Urothelium cell line (cell line): ENCODE results near the gene NME8.

Experiments used
- DNase-seq: peaks from one replicate; pipeline ENCODE4 v3.0.0; 2011; ENCODE audit warnings: low spot score, mixed read lengths
- FAIRE-seq: peaks from 2 replicates; lab custom pipeline; 2011; peaks lifted over from hg19 to GRCh38; lab: Jason Lieb, UNC

Gene NME8

DNA sequence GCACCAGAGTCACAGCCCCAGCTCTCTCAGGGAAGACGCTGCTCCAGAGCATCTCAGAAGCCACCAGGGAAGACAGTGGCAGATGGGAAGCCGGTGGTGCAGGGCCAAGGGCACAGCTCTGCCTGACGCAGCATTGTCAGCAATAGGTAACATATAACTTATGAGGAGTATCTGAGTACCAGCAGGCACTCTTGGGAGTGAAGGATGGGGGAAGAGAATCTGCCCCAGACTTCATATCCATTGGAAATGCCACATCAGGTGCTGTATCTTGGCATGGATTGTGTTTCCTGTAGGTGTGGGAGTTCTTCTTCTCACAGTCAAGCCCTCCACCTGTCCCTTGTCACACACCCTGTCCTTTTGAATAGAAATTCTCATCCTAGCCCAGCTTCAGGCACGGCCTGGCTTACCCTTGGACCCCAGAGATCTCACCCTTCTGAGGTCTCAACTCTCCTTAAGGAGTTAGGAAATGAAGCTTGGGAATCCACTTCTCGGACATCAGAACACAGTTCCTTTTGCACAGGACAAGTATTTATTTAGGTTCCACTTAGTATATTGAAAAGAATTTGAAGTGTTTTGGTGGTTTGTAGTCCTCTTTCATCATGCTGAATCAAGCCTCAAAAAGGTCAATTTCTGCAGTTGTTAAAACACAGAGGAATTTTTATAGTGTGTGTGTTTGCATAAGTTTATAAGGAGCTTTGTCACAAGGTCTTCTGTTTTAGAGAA, 82.0 kb downstream of the NME8 start:
- FAIRE-seq: no peak
- no peak for DNase-seq

DNA sequence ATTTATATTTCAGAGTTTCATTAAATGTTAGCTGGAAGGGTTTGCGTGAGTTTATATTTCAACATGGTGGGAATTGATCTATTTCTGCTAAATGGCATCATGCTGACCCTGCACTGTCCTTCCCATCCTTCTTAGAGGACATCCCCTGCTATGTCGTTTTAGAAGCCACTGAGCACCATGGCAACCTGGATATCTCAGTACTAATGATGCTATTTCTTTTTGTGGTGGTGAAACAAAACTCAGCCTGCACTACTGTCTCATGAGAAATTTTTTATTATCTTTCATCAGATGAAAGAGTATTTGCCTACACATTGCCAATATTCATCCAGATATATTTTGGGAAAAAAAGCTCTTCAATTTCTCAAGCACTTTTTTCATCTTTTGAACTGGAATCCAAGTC, 84.1 kb downstream of the NME8 start:
- no peak for FAIRE-seq
- DNase-seq: no peak

DNA sequence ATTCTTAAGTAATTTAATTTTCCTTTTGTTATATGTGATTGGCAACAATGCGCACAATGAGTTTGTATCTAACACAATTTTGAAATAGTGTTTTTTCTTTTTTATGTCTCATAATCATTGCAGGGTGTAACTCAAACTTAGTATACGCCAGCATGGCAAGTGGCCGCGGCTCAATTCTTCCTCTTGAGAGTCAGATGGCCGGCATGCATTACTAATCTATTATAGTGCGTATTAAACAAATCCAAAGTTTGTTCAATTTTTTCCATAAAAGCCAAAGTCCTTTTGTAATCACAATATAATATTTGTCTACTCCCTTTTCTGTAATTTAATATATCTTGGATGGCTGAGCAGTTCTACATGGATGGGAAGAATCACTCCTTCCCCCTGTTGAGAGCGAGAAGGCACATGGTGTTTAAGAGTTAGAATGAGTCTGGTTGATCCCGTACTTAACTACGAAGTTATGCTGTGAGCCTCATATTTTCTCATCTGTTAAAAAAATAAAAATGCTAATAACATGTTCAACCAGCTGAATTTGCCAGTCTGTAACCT, 84.7 kb downstream of the NME8 start:
- DNase-seq (no peak), FAIRE-seq (no peak)

DNA sequence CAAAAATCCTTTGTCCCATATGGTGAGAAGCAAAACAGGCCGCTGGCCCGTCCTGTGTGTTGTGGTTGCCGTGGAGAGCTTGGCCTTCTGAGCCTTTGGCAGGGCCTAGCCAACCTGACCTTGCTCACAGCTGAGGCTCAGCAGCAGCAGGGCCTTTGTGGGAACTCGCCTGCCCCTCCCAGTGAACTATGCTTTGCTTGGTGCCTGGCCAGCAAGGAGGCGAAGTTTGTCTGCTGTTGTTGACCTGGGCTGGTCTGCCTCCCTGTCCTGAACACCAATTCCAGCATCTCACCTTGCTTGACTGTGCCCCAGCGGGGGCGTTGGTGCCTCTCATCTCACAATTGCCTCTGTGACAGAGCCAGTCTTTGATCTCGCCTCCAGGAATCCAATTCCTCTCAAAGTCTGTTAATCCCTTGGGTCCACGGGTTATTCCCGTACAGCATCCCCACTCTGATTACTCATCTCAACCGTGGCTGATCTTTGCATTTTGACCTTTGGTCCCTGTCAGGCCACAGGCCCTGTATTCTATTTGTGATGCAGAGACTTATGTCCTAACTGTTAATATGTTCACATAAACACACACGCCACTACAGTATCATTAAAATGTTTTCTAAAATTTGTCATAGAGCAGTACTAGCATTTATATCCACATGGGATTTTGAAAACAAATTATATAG, 94.7 kb downstream of the NME8 start:
- peak; percentile 32 for FAIRE-seq
- peak; percentile 29 for DNase-seq

DNA sequence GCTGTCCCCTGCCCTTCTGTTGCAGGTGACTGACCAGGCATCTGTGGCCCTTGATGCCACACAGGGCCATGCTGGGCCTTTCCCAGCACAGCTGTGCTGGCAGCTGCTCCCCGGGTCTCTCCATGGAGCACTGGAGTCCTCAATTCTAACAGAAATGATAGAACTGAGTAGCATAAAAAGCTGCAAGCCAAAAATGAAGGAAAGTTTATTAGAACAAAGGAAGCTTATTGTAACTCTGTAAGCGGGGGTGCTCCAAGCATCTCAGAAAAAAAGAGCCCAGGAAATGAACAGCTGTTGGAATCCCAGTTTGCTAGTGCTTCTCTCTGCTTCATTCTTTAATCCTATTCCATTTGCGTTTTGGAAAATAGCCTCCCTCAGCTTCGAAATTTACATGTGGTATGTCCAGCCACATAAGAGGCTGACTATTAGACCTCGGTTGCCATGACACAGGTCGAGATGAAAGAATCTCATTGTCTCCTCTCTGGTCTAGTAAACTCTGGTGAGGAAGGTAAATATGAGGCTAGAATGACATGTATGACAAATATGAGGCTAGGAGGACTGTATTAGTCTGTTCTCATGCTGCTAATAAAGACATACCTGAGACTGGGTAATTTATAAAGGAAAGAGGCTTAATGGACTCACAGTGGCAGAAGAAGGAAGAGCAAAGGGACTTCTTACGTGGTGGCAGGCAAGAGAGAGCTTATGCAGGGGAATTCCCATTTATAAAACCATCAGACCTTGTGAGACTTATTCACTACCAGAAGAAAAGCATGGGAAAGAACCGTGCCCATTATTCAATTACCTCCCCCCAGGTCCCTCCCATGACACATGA, 95.7 kb downstream of the NME8 start:
- no peak for FAIRE-seq
- DNase-seq: no peak

DNA sequence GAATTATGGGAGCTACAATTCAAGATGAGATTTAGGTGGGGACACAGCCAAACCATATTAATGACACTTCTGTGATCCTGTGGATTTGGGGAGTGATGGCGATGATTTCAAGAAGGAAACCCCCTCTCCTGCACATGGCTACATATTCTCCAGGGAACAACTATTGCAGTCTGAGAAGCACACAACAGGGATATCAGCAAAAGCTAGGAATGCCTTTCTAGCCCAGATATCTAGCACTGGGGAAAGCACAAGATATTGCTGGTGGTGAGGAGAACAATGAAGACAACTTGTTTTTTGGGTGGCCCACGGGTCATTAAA, 96.3 kb downstream of the NME8 start:
- DNase-seq: no peak
- FAIRE-seq: peak; percentile 48

DNA sequence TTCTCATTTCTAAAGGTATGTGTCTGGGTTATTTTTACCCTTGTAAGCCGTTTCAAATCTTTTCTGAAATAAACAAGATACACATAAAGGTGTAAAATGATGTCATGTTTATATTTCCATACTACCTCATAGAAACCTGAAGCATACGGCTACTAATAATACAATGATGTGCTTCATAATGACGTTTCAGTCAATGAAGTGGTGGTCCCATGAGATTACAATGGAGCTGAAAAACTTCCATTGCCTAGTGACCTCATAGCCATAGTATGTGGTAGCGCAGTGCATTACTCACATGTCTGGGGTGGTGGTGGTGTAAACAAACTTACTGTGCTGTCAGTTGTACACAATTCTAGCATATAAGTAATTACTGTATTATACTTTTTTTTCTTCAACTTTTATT, 96.9 kb downstream of the NME8 start:
- FAIRE-seq (no peak), DNase-seq (no peak)

DNA sequence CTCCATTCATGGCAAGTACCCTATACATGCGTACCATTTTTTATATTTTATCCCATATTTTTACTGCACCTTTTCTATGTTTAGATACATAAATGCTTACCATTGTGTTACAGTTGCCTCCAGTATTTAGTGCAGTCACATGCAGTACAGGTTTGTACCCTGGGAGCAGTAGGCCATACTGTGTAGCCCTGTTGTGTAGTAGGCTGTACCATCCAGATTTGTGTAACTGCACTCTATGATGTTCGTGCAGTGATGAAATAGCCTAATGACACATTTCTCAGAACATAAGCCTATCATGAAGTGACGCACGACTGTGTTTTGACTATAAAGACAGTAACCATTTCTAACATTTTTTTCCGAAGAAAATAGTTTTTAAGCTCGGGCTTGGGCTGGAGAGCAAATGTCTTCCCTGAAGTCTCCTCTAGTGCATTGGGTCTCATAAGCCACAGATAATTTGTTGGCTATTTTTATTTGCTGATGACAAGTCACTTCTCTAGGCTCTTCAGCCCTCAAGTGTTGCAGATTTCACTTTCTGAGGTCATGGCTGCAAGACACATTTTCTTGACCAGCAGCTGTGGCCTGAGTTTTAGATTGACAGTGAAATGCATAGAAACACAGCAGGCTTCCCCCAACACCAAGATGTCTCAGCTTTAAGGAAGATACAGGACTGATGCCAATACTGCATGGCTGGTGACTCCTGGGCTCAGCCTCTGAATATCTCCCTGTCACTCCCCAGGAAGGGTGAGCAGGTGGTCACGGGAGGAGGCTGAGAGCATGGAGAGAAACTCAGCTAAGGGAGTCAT, 98.9 kb downstream of the NME8 start:
- FAIRE-seq (peak; percentile 44), DNase-seq (no peak)

DNA sequence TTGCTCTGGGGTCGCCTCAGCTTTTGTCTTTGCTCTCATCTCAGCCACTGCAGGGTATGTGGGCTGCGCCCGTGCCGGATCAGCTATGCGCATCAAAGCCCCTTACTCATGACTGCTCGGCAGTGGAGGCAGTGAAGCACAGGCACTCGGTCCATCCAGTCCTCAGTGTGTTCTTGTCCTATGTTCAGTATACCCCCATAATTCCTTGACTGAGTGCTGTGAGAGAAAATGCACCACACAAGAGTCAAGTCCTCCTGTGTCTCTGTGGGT, 99.5 kb downstream of the NME8 start:
- no peak for DNase-seq

More for the DNA sequence above, 99.5 kb downstream of the NME8 start:
- FAIRE-seq: peak; percentile 58
